ENCODE measurements around the gene GRM1.

Gene GRM1

DNA sequence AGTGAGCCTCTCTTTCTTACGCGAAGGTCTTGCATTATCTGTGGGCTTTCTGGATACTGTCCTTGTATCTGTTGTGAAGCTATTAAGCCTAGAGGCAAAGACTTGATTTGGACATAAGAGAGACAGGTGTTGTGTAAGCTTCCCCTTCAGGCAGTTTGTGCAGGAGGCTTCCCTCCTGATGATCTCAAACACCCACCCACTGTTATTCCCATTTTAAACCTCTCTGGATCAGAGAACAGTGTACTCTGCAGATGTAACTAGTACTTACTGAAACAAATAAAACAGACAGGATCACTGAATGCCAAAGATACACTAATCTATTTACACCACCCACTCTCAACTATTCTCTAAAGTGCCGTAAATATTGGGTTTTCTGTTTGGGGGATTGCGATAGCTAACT lies 401.0 kb downstream of the GRM1 start:
- Histone ChIP-seq H3K36me3 (ENCODE audit: insufficient read depth, low read length) (no peaks in the 10 kb centered on the region), H3K79me2 (ENCODE audit: insufficient read depth, low read length) (no peaks in the 10 kb centered on the region), H3K27me3 (ENCODE audit: insufficient read depth, low read length, poor library complexity, severe bottlenecking) (no peaks in the 10 kb centered on the region), H3K9me2 (replicated peaks; ENCODE audit: low read depth, low read length) (no peaks in the 10 kb centered on the region), H3K9me3 (ENCODE audit: insufficient read depth, low read depth, low read length) (no peaks in the 10 kb centered on the region), H3K9ac (ENCODE audit: low read depth, low read length, poor library complexity, severe bottlenecking) (no peak overlapping the region), H3K4me1 (ENCODE audit: insufficient read depth, low read length, poor library complexity, severe bottlenecking) (peaks cover 34% of the 10 kb centered on the region), H3F3A (ENCODE audit: low read depth) (no peaks in the 10 kb centered on the region), H2AFZ (ENCODE audit: low read length) (peak overlapping the region; percentile 27; the same call in 1 of the 2 replicates), H3K4me3 (ENCODE audit: low read length, poor library complexity, severe bottlenecking) (no peak overlapping the region), H4K20me1 (ENCODE audit: insufficient read depth, low read length, poor library complexity, severe bottlenecking) (no peaks in the 10 kb centered on the region), H3K4me2 (ENCODE audit: low read depth, low read length, poor library complexity, severe bottlenecking) (no peak overlapping the region)
- TF ChIP-seq, protein P1, sequence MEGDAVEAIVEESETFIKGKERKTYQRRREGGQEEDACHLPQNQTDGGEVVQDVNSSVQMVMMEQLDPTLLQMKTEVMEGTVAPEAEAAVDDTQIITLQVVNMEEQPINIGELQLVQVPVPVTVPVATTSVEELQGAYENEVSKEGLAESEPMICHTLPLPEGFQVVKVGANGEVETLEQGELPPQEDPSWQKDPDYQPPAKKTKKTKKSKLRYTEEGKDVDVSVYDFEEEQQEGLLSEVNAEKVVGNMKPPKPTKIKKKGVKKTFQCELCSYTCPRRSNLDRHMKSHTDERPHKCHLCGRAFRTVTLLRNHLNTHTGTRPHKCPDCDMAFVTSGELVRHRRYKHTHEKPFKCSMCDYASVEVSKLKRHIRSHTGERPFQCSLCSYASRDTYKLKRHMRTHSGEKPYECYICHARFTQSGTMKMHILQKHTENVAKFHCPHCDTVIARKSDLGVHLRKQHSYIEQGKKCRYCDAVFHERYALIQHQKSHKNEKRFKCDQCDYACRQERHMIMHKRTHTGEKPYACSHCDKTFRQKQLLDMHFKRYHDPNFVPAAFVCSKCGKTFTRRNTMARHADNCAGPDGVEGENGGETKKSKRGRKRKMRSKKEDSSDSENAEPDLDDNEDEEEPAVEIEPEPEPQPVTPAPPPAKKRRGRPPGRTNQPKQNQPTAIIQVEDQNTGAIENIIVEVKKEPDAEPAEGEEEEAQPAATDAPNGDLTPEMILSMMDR (conservative IDR thresholded peaks at IDR 0.05; ENCODE audit: low read length) = no peak

DNA sequence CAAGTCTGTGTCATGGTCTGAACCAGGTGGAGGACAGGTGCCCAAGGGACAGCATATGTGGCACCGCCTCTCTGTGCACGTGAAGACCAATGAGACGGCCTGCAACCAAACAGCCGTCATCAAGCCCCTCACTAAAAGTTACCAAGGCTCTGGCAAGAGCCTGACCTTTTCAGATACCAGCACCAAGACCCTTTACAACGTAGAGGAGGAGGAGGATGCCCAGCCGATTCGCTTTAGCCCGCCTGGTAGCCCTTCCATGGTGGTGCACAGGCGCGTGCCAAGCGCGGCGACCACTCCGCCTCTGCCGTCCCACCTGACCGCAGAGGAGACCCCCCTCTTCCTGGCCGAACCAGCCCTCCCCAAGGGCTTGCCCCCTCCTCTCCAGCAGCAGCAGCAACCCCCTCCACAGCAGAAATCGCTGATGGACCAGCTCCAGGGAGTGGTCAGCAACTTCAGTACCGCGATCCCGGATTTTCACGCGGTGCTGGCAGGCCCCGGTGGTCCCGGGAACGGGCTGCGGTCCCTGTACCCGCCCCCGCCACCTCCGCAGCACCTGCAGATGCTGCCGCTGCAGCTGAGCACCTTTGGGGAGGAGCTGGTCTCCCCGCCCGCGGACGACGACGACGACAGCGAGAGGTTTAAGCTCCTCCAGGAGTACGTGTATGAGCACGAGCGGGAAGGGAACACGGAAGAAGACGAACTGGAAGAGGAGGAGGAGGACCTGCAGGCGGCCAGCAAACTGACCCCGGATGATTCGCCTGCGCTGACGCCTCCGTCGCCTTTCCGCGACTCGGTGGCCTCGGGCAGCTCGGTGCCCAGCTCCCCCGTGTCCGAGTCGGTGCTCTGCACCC lies 405.2 kb downstream of the GRM1 start:
- H3K9me3 ChIP-seq (ENCODE audit: insufficient read depth, low read depth, low read length) = no peaks in the 10 kb centered on the region
- H3K4me3 ChIP-seq (ENCODE audit: low read length, poor library complexity, severe bottlenecking) = no peak overlapping the region
- H3K27me3 ChIP-seq (ENCODE audit: insufficient read depth, low read length, poor library complexity, severe bottlenecking) = no peaks in the 10 kb centered on the region
- no peaks in the 10 kb centered on the region for H4K20me1 ChIP-seq (ENCODE audit: insufficient read depth, low read length, poor library complexity, severe bottlenecking)
- H3K9ac ChIP-seq (ENCODE audit: low read depth, low read length, poor library complexity, severe bottlenecking) = no peak overlapping the region
- peaks cover 6% of the 10 kb centered on the region for H3K4me1 ChIP-seq (ENCODE audit: insufficient read depth, low read length, poor library complexity, severe bottlenecking)
- TF ChIP-seq, protein P1 (conservative IDR thresholded peaks at IDR 0.05; ENCODE audit: low read length) = no peak
- TF ChIP-seq EZH2phosphoT487 (IDR thresholded peaks at IDR 0.05; ENCODE audit: borderline replicate concordance) = no peak
- no peak overlapping the region for H3K4me2 ChIP-seq (ENCODE audit: low read depth, low read length, poor library complexity, severe bottlenecking)
- no peaks in the 10 kb centered on the region for H3F3A ChIP-seq (ENCODE audit: low read depth)
- no peaks in the 10 kb centered on the region for H3K36me3 ChIP-seq (ENCODE audit: insufficient read depth, low read length)
- H3K79me2 ChIP-seq (ENCODE audit: insufficient read depth, low read length) = no peaks in the 10 kb centered on the region
- no peaks in the 10 kb centered on the region for H3K9me2 ChIP-seq (replicated peaks; ENCODE audit: low read depth, low read length)
- H2AFZ ChIP-seq (ENCODE audit: low read length) = no peak overlapping the region

DNA sequence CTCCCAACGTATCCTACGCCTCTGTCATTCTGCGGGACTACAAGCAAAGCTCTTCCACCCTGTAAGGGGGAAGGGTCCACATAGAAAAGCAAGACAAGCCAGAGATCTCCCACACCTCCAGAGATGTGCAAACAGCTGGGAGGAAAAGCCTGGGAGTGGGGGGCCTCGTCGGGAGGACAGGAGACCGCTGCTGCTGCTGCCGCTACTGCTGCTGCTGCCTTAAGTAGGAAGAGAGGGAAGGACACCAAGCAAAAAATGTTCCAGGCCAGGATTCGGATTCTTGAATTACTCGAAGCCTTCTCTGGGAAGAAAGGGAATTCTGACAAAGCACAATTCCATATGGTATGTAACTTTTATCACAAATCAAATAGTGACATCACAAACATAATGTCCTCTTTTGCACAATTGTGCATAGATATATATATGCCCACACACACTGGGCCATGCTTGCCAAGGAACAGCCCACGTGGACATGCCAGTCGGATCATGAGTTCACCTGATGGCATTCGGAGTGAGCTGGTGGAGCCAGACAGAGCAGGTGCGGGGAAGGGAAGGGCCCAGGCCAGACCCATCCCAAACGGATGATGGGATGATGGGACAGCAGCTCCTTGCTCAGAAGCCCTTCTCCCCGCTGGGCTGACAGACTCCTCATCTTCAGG lies 406.0 kb downstream of the GRM1 start:
- H3K9me2 ChIP-seq (replicated peaks; ENCODE audit: low read depth, low read length) = no peaks in the 10 kb centered on the region
- no peaks in the 10 kb centered on the region for H3K9me3 ChIP-seq (ENCODE audit: insufficient read depth, low read depth, low read length)
- no peak overlapping the region for H3K4me2 ChIP-seq (ENCODE audit: low read depth, low read length, poor library complexity, severe bottlenecking)
- no peak overlapping the region for H2AFZ ChIP-seq (ENCODE audit: low read length)
- no peaks in the 10 kb centered on the region for H3K79me2 ChIP-seq (ENCODE audit: insufficient read depth, low read length)
- no peak overlapping the region for H3K9ac ChIP-seq (ENCODE audit: low read depth, low read length, poor library complexity, severe bottlenecking)
- no peaks in the 10 kb centered on the region for H4K20me1 ChIP-seq (ENCODE audit: insufficient read depth, low read length, poor library complexity, severe bottlenecking)
- no peaks in the 10 kb centered on the region for H3F3A ChIP-seq (ENCODE audit: low read depth)
- TF ChIP-seq, protein P1 (conservative IDR thresholded peaks at IDR 0.05; ENCODE audit: low read length) = no peak
- no peak for TF ChIP-seq EZH2phosphoT487 (IDR thresholded peaks at IDR 0.05; ENCODE audit: borderline replicate concordance)
- peaks cover 6% of the 10 kb centered on the region for H3K4me1 ChIP-seq (ENCODE audit: insufficient read depth, low read length, poor library complexity, severe bottlenecking)
- no peak overlapping the region for H3K4me3 ChIP-seq (ENCODE audit: low read length, poor library complexity, severe bottlenecking)
- no peaks in the 10 kb centered on the region for H3K27me3 ChIP-seq (ENCODE audit: insufficient read depth, low read length, poor library complexity, severe bottlenecking)
- H3K36me3 ChIP-seq (ENCODE audit: insufficient read depth, low read length) = no peaks in the 10 kb centered on the region

Measured in Loucy (cell line).